Activated T-helper 1 cell treated with anti-CD3 and anti-CD28 coated beads, Interleukin-12 subunit alpha, Interleukin-12 subunit beta, Interleukin-2, Interleukin-4 antibody, amounts not matched to agents 30 ng/mL and 10 ng/mL and 1 ng/mL, durations not matched to agents 14 hours and 24 hours and 36 hours (primary cell): ENCODE data around the gene CCDC116. TPM values are rescaled to one million over a fixed set of nuclear protein-coding genes. Genes with fewer than 3 reads are reported as not detected.
"Not testable (repeated sequence)": the region's sequence is repeated elsewhere in the genome, so short reads cannot be mapped to it uniquely, and the experiment has no call there.

ENCODE experiments used
- DNase-seq: peaks from one replicate; pipeline ENCODE4 v3.0.0; 2021; ENCODE audit warnings: low spot score
- H3K27ac Mint-ChIP-seq: one replicate; pipeline ENCODE4 v1.8.0; 2021; ENCODE audit warnings: mild to moderate bottlenecking, mixed read lengths
- H3K27me3 Mint-ChIP-seq: one replicate; pipeline ENCODE4 v1.8.0; 2022; ENCODE audit warnings: mild to moderate bottlenecking, moderate library complexity, mixed read lengths; ENCODE audit not compliant: insufficient read depth
- H3K36me3 Mint-ChIP-seq: one replicate; pipeline ENCODE4 v1.8.0; 2021; ENCODE audit warnings: low read depth, mixed read lengths
- H3K4me1 Mint-ChIP-seq: one replicate; pipeline ENCODE4 v1.8.0; 2021; ENCODE audit warnings: low read depth, mixed read lengths
- H3K4me3 Mint-ChIP-seq: one replicate; pipeline ENCODE4 v1.8.0; 2021; ENCODE audit warnings: mild to moderate bottlenecking, moderate library complexity, mixed read lengths
- H3K9me3 Mint-ChIP-seq: one replicate; pipeline ENCODE4 v1.8.0; 2021; ENCODE audit warnings: mixed read lengths
- intact Hi-C: fragments of 100-400 bp; cut with micrococcal nuclease; formaldehyde crosslinking; loops from one replicate; pipeline ENCODE4 v1.15.1; 2024
- total RNA-seq: library from RNA; stranded (reverse); gene quantifications from 2 replicates; pipeline ENCODE4 v1.2.3, GENCODE V29; 2022

Gene CCDC116
- total RNA-seq, 1 donor from 2014 or later, result 0.73 TPM

GRCh38 chr22:21641417-21641788 is 8.8 kb downstream of the CCDC116 start:
- intact Hi-C loops, result loop anchor here (5.0 kb wide), 1 partner anchor 639 kb away; the partner anchor contains the start of gene THAP7
- H3K4me3 Mint-ChIP-seq, result peak overlapping the region; percentile 90
- DNase-seq, result no peak

GRCh38 chr22:21641789-21642583 is 9.4 kb downstream of the CCDC116 start, which contains the start of gene SDF2L1:
Gene SDF2L1, plus strand, starts transcription at chr22:21642302. Its CDS starts 35 bp downstream, at chr22:21642337.
- Mint-ChIP-seq H3K27me3 (peaks cover 10% of the 10 kb centered on the region), H3K9me3 (no peaks in the 10 kb centered on the region), H3K4me1 (peaks cover 39% of the 10 kb centered on the region), H3K27ac (peak within 1 kb of the TSS; percentile 94), H3K36me3 (peaks cover 21% of the 10 kb centered on the region), H3K4me3 (peak within 1 kb of the TSS; percentile 90)
- DNase-seq, result peak; percentile 99
- intact Hi-C loops, result loop anchor here (1.0 to 5.0 kb wide), 5 partner anchors 10 to 640 kb away; partner anchors contain the start of genes THAP7 and UBE2L3

More at GRCh38 chr22:21641417-21641788, 8.8 kb downstream of the CCDC116 start:
- peak overlapping the region; percentile 94 for H3K27ac Mint-ChIP-seq
- peaks cover 10% of the 10 kb centered on the region for H3K27me3 Mint-ChIP-seq
- peaks cover 17% of the 10 kb centered on the region for H3K36me3 Mint-ChIP-seq
- no peaks in the 10 kb centered on the region for H3K9me3 Mint-ChIP-seq
- peaks cover 33% of the 10 kb centered on the region for H3K4me1 Mint-ChIP-seq

- peak; percentile 49 for DNase-seq
- H3K4me3 Mint-ChIP-seq, result peak overlapping the region; percentile 90
- peaks cover 21% of the 10 kb centered on the region for H3K36me3 Mint-ChIP-seq
- intact Hi-C loops, result loop anchor here (1.0 to 5.0 kb wide), 5 partner anchors 9 to 641 kb away; partner anchors contain the start of genes THAP7 and UBE2L3
- no peaks in the 10 kb centered on the region for H3K9me3 Mint-ChIP-seq
- peaks cover 10% of the 10 kb centered on the region for H3K27me3 Mint-ChIP-seq
- peak overlapping the region; percentile 94 for H3K27ac Mint-ChIP-seq
- H3K4me1 Mint-ChIP-seq, result peaks cover 39% of the 10 kb centered on the region
These were observed 10.3 kb downstream of the CCDC116 start for GRCh38 chr22:21642584-21643448.

- Mint-ChIP-seq H3K36me3 (peaks cover 23% of the 10 kb centered on the region), H3K9me3 (no peaks in the 10 kb centered on the region), H3K27me3 (peaks cover 10% of the 10 kb centered on the region), H3K27ac (peak overlapping the region; percentile 25), H3K4me3 (peak overlapping the region; percentile 90), H3K4me1 (peaks cover 39% of the 10 kb centered on the region)
- no peak for DNase-seq
- intact Hi-C loops, result loop anchor here (2.0 to 5.0 kb wide), 2 partner anchors 77 to 641 kb away; partner anchors contain the start of genes THAP7 and UBE2L3
These were observed 11.2 kb downstream of the CCDC116 start for GRCh38 chr22:21643533-21644357.

- H3K27me3 Mint-ChIP-seq, intact Hi-C loops: not testable (repeated sequence)
These were observed 13.0 kb downstream of the CCDC116 start for GRCh38 chr22:21645513-21645912.

GRCh38 chr22:21646608-21647590 is 14.3 kb downstream of the CCDC116 start:
- Mint-ChIP-seq H3K4me3 (no peak overlapping the region), H3K9me3 (no peaks in the 10 kb centered on the region), H3K27me3 (no peaks in the 10 kb centered on the region), H3K36me3 (peaks cover 30% of the 10 kb centered on the region), H3K4me1 (peaks cover 42% of the 10 kb centered on the region), H3K27ac (peak overlapping the region; percentile 37)
- DNase-seq, result peak; percentile 64
- intact Hi-C loops, result no loop called here

More at GRCh38 chr22:21645513-21645912, 13.0 kb downstream of the CCDC116 start:
- Mint-ChIP-seq H3K36me3 (peaks cover 30% of the 10 kb centered on the region), H3K4me1 (peaks cover 44% of the 10 kb centered on the region)
- DNase-seq, H3K4me3 Mint-ChIP-seq, H3K9me3 Mint-ChIP-seq, H3K27ac Mint-ChIP-seq: not testable (repeated sequence)

- Mint-ChIP-seq H3K4me3 (peak overlapping the region; percentile 88), H3K27ac (no peak overlapping the region), H3K9me3 (no peaks in the 10 kb centered on the region), H3K27me3 (no peaks in the 10 kb centered on the region), H3K36me3 (peaks cover 19% of the 10 kb centered on the region), H3K4me1 (peaks cover 31% of the 10 kb centered on the region)
- intact Hi-C loops, result no loop called here
- no peak for DNase-seq
These were observed 17.7 kb downstream of the CCDC116 start for GRCh38 chr22:21650280-21650679.

GRCh38 chr22:21650823-21651520 is 18.4 kb downstream of the CCDC116 start:
- Mint-ChIP-seq H3K9me3 (no peaks in the 10 kb centered on the region), H3K36me3 (peaks cover 17% of the 10 kb centered on the region), H3K4me1 (peaks cover 31% of the 10 kb centered on the region), H3K27ac (peak overlapping the region; percentile 80), H3K4me3 (peak overlapping the region; percentile 88), H3K27me3 (no peaks in the 10 kb centered on the region)
- intact Hi-C loops, result no loop called here
- DNase-seq, result no peak

- Mint-ChIP-seq H3K4me3 (peak overlapping the region; percentile 88), H3K36me3 (peaks cover 12% of the 10 kb centered on the region), H3K27me3 (no peaks in the 10 kb centered on the region), H3K4me1 (peaks cover 33% of the 10 kb centered on the region), H3K9me3 (no peaks in the 10 kb centered on the region), H3K27ac (peak overlapping the region; percentile 80)
- no peak for DNase-seq
- intact Hi-C loops, result loop anchor here (1.0 to 2.0 kb wide), 2 partner anchors 9 to 15 kb away; partner anchors contain the start of genes PPIL2 and SDF2L1
These were observed 19.0 kb downstream of the CCDC116 start for GRCh38 chr22:21651521-21652009.

- H3K9me3 Mint-ChIP-seq, result no peaks in the 10 kb centered on the region
- peak; percentile 88 for DNase-seq
- intact Hi-C loops, result loop anchor here (1.0 to 2.0 kb wide), 2 partner anchors 10 to 15 kb away; partner anchors contain the start of genes PPIL2 and SDF2L1
- peaks cover 34% of the 10 kb centered on the region for H3K4me1 Mint-ChIP-seq
- H3K4me3 Mint-ChIP-seq, result peak overlapping the region; percentile 88
- peaks cover 8% of the 10 kb centered on the region for H3K36me3 Mint-ChIP-seq
- H3K27ac Mint-ChIP-seq, result peak overlapping the region; percentile 80
- H3K27me3 Mint-ChIP-seq, result no peaks in the 10 kb centered on the region
These were observed 19.5 kb downstream of the CCDC116 start for GRCh38 chr22:21652010-21652546.
